Measurements from ENCODE around the gene S100A7.

GRCh38 chr1:153485863-153486262 is 25.4 kb upstream of the S100A7 start:
- no peak for TF ChIP-seq CTCF (IDR thresholded peaks at IDR 0.05)
- TF ChIP-seq POLR2AphosphoS5 (IDR thresholded peaks at IDR 0.05) = no peak
- TF ChIP-seq POLR2A (IDR thresholded peaks at IDR 0.05) = no peak
